Activated effector memory CD4-positive, alpha-beta T cell treated with Interleukin-2 at 50 U/mL for 16 hours (primary cell): ENCODE results near the gene NCAPG.

ENCODE experiments used
- DNase-seq: peaks from one replicate; pipeline ENCODE4 v3.0.0-alpha.2; 2020

The NCAPG gene, protein sequence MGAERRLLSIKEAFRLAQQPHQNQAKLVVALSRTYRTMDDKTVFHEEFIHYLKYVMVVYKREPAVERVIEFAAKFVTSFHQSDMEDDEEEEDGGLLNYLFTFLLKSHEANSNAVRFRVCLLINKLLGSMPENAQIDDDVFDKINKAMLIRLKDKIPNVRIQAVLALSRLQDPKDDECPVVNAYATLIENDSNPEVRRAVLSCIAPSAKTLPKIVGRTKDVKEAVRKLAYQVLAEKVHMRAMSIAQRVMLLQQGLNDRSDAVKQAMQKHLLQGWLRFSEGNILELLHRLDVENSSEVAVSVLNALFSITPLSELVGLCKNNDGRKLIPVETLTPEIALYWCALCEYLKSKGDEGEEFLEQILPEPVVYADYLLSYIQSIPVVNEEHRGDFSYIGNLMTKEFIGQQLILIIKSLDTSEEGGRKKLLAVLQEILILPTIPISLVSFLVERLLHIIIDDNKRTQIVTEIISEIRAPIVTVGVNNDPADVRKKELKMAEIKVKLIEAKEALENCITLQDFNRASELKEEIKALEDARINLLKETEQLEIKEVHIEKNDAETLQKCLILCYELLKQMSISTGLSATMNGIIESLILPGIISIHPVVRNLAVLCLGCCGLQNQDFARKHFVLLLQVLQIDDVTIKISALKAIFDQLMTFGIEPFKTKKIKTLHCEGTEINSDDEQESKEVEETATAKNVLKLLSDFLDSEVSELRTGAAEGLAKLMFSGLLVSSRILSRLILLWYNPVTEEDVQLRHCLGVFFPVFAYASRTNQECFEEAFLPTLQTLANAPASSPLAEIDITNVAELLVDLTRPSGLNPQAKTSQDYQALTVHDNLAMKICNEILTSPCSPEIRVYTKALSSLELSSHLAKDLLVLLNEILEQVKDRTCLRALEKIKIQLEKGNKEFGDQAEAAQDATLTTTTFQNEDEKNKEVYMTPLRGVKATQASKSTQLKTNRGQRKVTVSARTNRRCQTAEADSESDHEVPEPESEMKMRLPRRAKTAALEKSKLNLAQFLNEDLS

DNA sequence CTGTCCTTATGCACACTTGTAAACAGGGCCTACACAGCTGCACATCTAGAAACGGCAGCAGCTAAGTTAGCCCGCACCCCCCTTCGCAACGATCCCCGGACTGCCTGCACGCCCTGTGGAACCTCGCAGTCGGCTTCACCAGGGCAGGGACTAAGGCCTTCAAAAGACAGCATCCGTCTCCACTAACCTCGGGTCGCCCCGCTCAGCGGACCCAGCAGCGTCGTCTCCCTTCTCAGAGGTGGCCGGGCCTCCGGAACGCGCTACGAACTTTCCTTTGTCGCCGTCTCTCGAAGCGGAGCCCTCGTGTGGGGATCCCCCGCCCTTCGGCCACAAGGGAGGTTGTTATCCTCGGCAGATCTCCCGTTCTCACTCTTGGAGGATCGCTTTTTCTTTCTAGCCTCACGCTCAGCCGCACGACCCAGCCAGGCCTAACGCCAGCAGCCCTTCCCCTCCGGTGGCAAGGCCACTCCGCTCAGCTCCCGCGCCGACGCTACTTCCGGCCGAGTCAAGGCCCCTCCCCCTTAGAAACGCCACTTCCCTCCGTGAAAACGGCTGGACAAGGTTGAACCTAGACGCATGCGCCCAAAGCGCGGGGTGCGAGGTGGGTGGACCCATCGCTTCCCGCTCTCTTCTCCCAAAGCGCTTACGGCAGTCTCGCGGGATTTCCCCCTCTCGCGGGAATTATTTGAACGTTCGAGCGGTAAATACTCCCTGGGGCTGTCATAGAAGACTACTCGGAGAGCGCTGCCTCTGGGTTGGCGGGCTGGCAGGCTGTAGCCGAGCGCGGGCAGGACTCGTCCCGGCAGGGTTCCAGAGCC, at the start of gene NCAPG, which contains the start of gene DCAF16:
Gene NCAPG (plus strand): TSS at position 720 of the 818 bp plus-strand sequence. CDS start 99 bp downstream, outside the sequence.
Gene DCAF16 (minus strand): TSS at position 498 of the 818 bp plus-strand sequence. CDS start 6,616 bp downstream, outside the sequence.
- DNase-seq, result peak; percentile 98

GRCh38 chr4:17761062-17761461, 49.7 kb upstream of the NCAPG start:
- DNase-seq, result no peak

DNA sequence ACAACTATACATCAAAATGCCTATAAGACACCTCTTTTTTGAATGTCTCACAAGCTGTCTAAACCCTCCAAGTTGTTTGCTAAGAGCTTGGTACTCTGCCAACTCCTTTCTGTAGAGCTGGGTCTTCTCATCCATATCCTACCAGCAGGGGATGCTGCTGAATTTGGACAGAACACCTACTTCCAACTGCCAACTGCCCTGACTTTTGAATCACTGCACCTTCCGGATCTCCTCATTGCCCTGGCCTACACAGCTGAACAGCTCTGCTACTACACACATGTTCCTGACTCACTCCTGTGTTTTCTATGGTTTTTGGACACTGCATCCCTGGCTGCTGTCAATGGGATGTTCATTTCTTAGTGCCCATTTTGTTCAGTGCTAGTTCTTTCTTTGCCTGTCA, 48.1 kb upstream of the NCAPG start:
- DNase-seq, result no peak

GRCh38 chr4:17763416-17763815, 47.4 kb upstream of the NCAPG start:
- no peak for DNase-seq

DNA sequence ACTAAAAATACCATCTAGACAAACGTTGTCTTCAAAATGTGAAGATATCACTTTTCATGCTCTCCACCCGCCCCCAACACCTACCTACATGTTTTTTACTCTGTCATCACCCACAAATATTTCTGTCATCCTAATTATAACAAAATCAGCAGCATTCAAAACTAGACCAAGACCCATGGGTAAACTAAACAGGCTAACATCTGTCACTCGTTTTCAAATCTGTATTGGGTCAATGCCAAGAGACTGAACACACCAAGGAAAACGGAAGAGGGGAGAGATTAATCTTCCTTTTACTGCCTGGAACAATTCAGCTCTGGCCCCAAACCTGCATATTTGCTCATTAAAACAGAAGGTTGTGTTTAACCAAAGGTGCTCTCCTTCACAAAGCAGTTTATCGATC, 46.8 kb upstream of the NCAPG start:
- DNase-seq, result no peak

- DNase-seq, result no peak
These were observed 45.1 kb upstream of the NCAPG start for GRCh38 chr4:17765514-17766286.

- no peak for DNase-seq
These were observed 43.8 kb upstream of the NCAPG start for GRCh38 chr4:17766826-17767458.

- DNase-seq, result no peak
These were observed 41.2 kb upstream of the NCAPG start for GRCh38 chr4:17769406-17770174.

DNA sequence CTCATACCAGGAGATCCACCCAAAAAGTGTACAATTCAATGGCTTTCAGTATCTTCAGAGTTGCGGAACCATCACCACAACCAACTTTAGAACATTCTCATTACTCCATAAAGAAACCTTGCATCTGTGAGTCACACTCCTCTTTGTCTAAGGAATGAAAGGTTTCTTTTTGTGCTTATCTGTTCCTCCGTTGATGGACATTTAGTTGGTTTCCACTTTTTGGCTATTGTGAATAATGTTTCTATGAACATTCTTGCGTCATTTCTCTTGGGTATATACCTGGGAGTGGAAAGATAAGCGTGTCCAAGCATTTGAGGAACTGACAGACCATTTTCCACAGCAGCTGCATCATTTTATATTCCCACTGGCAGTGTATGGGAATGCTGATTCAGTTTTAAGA, 39.9 kb upstream of the NCAPG start:
- no peak for DNase-seq

- no peak for DNase-seq
These were observed 39.4 kb upstream of the NCAPG start for GRCh38 chr4:17771284-17771908.

GRCh38 chr4:17773135-17773698, 37.6 kb upstream of the NCAPG start:
- DNase-seq, result no peak

GRCh38 chr4:17778431-17778830, 32.3 kb upstream of the NCAPG start:
- DNase-seq, result no peak

GRCh38 chr4:17780501-17781299, 30.1 kb upstream of the NCAPG start:
- no peak for DNase-seq

DNA sequence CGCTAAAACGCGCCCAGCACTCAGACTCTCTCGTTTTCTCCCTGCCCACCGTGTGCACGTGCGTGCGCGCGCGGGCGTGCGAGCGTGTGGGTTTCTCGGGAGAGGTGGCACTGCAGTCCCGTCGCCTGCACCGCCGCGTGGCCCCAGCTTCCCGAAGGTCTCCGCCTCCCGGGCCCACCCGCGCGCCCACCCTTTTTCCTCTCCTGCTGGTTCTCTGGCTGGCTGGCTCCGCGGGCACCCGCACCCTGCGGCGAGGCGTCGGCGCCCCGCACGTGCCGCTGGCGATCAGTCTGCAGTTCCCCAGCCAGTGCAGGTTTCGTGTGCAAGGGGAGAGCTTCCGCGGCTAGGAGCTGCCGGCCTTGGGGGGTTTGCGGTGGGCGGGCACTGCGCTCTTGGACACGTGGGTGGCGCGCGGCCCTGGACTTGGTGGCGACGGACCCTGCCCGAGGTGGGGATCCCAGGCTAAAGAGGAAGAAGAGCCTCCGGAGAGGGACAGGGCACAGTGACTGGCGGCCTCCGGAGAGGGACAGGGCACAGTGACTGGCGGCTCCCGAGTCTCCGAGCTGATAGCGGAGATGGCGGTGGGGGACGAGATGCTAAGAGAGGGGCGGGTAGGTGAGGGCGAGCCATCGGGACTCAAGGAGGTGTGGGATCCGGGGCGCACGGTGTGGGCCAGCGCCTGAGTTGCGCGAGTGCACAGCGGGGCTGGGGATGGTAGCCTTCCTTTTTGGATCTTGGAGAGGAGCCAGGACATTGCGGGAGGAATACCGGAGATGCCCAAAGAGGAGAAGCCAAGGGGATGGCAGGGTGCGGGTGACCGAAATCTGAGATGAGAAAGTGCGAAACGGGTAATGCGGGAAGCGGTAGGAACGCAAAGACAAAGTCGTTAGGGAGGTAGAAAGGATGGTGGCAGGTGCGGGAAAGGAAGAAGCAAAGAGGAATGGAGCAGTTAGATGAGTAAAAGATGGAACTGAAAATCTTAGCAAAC, 29.2 kb upstream of the NCAPG start, which contains the start of gene FAM184B:
Gene FAM184B (minus strand): TSS at position 322 of the 988 bp plus-strand sequence. CDS start 322 bp downstream, outside the sequence.
- DNase-seq, result no peak

DNA sequence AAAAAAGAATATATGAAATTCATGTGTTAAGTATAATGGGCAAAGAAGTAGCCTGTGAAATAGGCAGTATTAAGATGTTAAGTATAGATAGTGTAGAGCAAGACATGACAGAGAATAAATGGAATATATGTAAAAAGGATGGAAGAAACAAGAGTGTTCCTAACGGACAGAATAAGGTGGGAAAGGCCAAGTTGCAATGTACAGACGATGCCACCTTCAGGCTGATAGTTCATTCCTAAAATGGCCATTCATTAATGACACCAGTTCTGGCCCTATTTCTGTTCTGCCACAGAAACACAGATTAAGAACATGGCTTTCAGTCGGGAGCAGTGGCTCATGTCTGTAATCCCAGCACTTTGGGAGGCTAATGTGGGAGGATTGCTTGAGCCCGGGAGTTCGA, 24.9 kb upstream of the NCAPG start:
- DNase-seq, result no peak

GRCh38 chr4:17786567-17786966, 24.2 kb upstream of the NCAPG start:
- no peak for DNase-seq

GRCh38 chr4:17787315-17787714, 23.5 kb upstream of the NCAPG start:
- no peak for DNase-seq
